Type B pancreatic cell (in vitro differentiated cells): ENCODE results near the gene PLCL2. TPM values are rescaled to one million over a fixed set of nuclear protein-coding genes. Genes with fewer than 3 reads are reported as not detected.

Source experiments
- DNase-seq: peaks from one replicate; pipeline ENCODE4 v3.0.0; 2021; ENCODE audit warnings: mixed read lengths; ENCODE audit not compliant: unreplicated experiment; ENCODE audit errors: extremely low spot score
- H3K27ac Mint-ChIP-seq: 2 replicates; pipeline ENCODE4 v1.8.0; 2021; ENCODE audit warnings: mild to moderate bottlenecking, mixed read lengths
- H3K27me3 Mint-ChIP-seq: 2 replicates; pipeline ENCODE4 v1.8.0; 2021; ENCODE audit warnings: mixed read lengths
- H3K36me3 Mint-ChIP-seq: 2 replicates; pipeline ENCODE4 v1.8.0; 2021; ENCODE audit warnings: mixed read lengths
- H3K4me1 Mint-ChIP-seq: one replicate; pipeline ENCODE4 v1.8.0; 2021; ENCODE audit warnings: mixed read lengths; ENCODE audit not compliant: unreplicated experiment
- H3K4me3 Mint-ChIP-seq: 2 replicates; pipeline ENCODE4 v1.8.0; 2021; ENCODE audit warnings: mild to moderate bottlenecking, mixed read lengths
- H3K9me3 Mint-ChIP-seq: 2 replicates; pipeline ENCODE4 v1.8.0; 2021; ENCODE audit warnings: mixed read lengths
- total RNA-seq: library from RNA; stranded (reverse); gene quantifications from 2 replicates; pipeline ENCODE4 v1.2.1, GENCODE V29; 2021; ENCODE audit warnings: low replicate concordance
- TF ChIP-seq, protein P1 (sequence below): fragments of 200-600 bp; sonication (generic); conservative IDR thresholded peaks from 2 replicates; pipeline ENCODE4 v1.5.0; 2021; ENCODE audit warnings: antibody characterized with exemption, mild to moderate bottlenecking

The PLCL2 gene
- total RNA-seq, 1 donor from 2014 or later = 10.6 TPM

DNA sequence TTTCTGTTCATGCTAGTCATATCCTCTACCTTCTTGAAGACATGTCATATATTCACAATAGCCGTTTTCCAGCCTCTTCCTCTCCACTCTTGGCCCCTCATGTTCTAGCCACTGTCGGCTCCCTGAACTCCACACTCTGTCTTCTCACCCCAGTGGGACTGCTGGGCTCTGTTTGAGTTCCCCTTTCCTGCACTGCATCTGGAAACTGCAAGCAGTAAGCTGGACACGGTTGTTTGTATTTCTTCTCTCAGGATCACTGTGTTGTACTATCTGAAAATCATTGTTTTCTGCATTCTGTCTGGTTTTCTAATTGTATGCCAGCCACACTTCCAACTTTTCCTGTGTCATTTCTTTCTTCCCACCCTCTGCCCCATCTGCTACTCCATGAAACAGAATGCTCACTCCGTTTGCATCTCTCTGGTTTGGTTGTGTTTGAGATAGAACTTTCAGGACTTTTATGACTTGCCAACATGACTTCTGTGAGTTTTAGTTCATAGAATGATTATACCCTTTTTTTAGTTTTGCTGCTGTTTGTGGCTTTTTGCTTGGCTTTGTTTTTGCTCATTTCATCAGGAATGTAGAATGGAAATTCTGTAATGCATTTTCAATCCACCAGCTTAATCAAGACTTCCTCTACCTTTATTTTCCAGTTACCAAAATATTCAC is 192.3 kb downstream of the PLCL2 start:
- Mint-ChIP-seq H3K36me3 (no peaks in the 10 kb centered on the region), H3K27ac (no peak overlapping the region), H3K4me1 (no peaks in the 10 kb centered on the region), H3K9me3 (no peaks in the 10 kb centered on the region), H3K27me3 (no peaks in the 10 kb centered on the region), H3K4me3 (no peak overlapping the region)
- TF ChIP-seq, protein P1, sequence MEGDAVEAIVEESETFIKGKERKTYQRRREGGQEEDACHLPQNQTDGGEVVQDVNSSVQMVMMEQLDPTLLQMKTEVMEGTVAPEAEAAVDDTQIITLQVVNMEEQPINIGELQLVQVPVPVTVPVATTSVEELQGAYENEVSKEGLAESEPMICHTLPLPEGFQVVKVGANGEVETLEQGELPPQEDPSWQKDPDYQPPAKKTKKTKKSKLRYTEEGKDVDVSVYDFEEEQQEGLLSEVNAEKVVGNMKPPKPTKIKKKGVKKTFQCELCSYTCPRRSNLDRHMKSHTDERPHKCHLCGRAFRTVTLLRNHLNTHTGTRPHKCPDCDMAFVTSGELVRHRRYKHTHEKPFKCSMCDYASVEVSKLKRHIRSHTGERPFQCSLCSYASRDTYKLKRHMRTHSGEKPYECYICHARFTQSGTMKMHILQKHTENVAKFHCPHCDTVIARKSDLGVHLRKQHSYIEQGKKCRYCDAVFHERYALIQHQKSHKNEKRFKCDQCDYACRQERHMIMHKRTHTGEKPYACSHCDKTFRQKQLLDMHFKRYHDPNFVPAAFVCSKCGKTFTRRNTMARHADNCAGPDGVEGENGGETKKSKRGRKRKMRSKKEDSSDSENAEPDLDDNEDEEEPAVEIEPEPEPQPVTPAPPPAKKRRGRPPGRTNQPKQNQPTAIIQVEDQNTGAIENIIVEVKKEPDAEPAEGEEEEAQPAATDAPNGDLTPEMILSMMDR = no peak
- DNase-seq = no peak

DNA sequence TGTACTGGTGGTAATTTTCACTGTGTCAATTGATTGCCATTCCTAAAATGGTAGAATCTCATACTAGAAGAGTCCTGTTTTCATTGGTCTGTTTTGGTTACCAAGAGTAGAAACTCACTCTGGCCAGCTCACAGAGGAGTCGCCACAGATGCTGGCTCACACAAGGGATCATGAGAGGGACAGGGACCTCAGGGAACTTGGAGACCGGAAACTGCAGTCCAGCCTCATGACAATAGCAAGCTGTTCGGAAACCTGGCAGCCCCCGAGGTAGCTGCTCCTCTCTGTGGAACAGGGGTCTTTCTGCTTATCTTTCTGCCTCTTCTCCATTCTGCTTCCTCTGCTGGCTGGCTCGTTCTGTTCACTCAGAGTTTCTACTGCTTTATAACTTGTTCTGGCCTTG is 192.9 kb downstream of the PLCL2 start:
- no peak overlapping the region for H3K27ac Mint-ChIP-seq
- no peak overlapping the region for H3K4me3 Mint-ChIP-seq
- H3K9me3 Mint-ChIP-seq = no peaks in the 10 kb centered on the region
- no peaks in the 10 kb centered on the region for H3K36me3 Mint-ChIP-seq
- H3K4me1 Mint-ChIP-seq = no peaks in the 10 kb centered on the region
- TF ChIP-seq, protein P1 = no peak
- no peak for DNase-seq
- H3K27me3 Mint-ChIP-seq = no peaks in the 10 kb centered on the region

DNA sequence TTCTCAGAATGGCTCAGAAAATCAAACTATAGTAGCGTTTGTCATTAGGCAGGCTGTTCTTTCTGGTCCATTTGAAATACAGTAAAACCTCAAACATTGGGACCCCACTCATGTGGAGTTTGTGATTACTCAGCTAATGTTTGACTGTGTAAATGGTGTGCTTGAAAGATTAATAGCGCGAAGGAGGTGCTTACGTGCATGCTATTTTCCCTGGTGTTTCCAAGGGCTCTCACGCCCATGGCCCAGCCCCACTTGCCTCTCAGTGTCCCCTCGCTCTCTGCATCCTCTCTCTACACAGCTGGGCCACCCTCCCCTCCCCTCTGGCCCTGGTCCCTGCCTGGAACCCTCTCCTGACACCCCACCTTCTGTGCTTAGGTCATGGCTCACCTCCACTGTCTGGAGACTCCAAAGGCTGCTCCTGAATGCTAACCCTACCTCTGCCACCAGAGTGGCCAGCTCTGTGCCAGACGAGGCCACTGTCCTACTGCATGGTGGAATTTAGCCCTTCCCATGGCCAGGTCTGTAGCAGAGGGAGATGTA is 194.2 kb downstream of the PLCL2 start:
- DNase-seq = no peak
- Mint-ChIP-seq H3K4me1 (no peaks in the 10 kb centered on the region), H3K9me3 (peaks cover 6% of the 10 kb centered on the region), H3K27ac (no peak overlapping the region), H3K27me3 (no peaks in the 10 kb centered on the region), H3K36me3 (peaks cover 7% of the 10 kb centered on the region), H3K4me3 (no peak overlapping the region)
- TF ChIP-seq, protein P1 = no peak

DNA sequence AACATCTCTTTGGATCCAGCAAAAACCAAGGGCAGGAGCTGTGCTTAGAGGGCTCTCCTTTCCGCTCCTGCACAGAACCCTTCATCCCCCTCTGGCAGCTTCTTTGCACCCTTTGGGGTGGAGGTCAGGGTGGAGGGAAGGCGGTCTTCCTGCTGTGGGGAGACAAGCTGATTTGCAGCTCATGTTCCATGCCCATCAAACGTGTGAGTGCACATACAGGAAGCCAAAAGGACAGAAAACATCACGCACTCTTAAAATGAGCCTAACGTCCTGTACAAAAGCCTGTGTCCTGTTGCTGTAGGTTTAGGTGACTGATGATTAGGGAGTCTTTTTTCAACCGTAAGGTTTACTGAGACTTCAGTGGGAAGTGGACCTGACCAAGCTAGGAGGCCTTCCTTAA is 195.2 kb downstream of the PLCL2 start:
- H3K27me3 Mint-ChIP-seq = no peaks in the 10 kb centered on the region
- no peak for DNase-seq
- H3K4me1 Mint-ChIP-seq = no peaks in the 10 kb centered on the region
- TF ChIP-seq, protein P1 = no peak
- H3K4me3 Mint-ChIP-seq = no peak overlapping the region
- H3K27ac Mint-ChIP-seq = no peak overlapping the region
- H3K36me3 Mint-ChIP-seq = peaks cover 7% of the 10 kb centered on the region
- H3K9me3 Mint-ChIP-seq = peaks cover 6% of the 10 kb centered on the region

DNA sequence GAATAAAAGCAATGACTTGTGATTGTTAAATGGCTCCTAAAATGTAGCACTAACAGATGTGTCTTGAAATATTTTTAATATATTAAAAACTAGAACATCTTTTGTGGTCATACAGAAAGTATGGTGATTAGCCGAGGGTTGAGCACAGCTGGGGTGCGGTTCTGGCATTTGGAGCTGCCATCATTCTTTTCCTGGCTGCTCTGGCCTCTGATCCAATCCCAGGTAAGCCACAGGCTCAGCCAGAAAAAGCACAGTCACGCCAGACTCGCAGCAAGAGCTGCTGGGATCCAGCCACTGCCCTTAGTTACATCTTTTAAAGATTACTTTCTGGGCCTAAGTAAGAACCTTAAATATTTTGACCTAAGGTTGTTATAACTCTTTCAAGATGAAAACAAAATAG is 196.8 kb downstream of the PLCL2 start:
- DNase-seq = no peak
- TF ChIP-seq, protein P1 = no peak
- no peaks in the 10 kb centered on the region for H3K27me3 Mint-ChIP-seq
- no peak overlapping the region for H3K27ac Mint-ChIP-seq
- peaks cover 7% of the 10 kb centered on the region for H3K36me3 Mint-ChIP-seq
- no peaks in the 10 kb centered on the region for H3K4me1 Mint-ChIP-seq
- peaks cover 6% of the 10 kb centered on the region for H3K9me3 Mint-ChIP-seq
- H3K4me3 Mint-ChIP-seq = no peak overlapping the region
